Astrocyte (in vitro differentiated cells and primary cell): ENCODE measurements around the gene CCL15. TPM values are rescaled to one million over a fixed set of nuclear protein-coding genes. Genes with fewer than 3 reads are reported as not detected.

Experiments used
- DNase-seq: peaks from one replicate; pipeline ENCODE4 v3.0.0-alpha.2; 2010; ENCODE audit warnings: low read depth
- FAIRE-seq: peaks from 2 replicates; lab custom pipeline; 2011; peaks lifted over from hg19 to GRCh38; lab: Jason Lieb, UNC
- H2AFZ ChIP-seq: 2 replicates; pipeline ENCODE4 v1.6.0; 2012; ENCODE audit warnings: low read depth, low read length, inconsistent platforms
- H3K27ac ChIP-seq: 2 replicates; pipeline ENCODE4 v1.5.1; 2011; ENCODE audit warnings: low read depth, low read length, inconsistent platforms
- H3K27me3 ChIP-seq: 2 replicates; pipeline ENCODE4 v1.6.0; 2011; ENCODE audit warnings: low read length, inconsistent platforms; ENCODE audit not compliant: insufficient read depth
- H3K36me3 ChIP-seq: 2 replicates; pipeline ENCODE4 v1.5.1; 2011; ENCODE audit warnings: low read length, inconsistent platforms; ENCODE audit not compliant: insufficient read depth
- H3K4me1 ChIP-seq: 2 replicates; pipeline ENCODE4 v1.5.1; 2011; ENCODE audit warnings: low read length, inconsistent platforms; ENCODE audit not compliant: insufficient read depth
- H3K4me2 ChIP-seq: 2 replicates; pipeline ENCODE4 v1.6.0; 2012; ENCODE audit warnings: low read length, inconsistent platforms
- H3K4me3 ChIP-seq: 2 replicates; pipeline ENCODE4 v1.5.1; 2011; ENCODE audit warnings: low read depth, mild to moderate bottlenecking, low read length, inconsistent platforms; ENCODE audit not compliant: insufficient read depth
- H3K79me2 ChIP-seq: 2 replicates; pipeline ENCODE4 v1.6.0; 2012; ENCODE audit warnings: mild to moderate bottlenecking, low read length, inconsistent platforms; ENCODE audit not compliant: insufficient read depth
- H3K9ac ChIP-seq: 2 replicates; pipeline ENCODE4 v1.6.0; 2012; ENCODE audit warnings: mild to moderate bottlenecking, low read length, inconsistent platforms
- H3K9me3 ChIP-seq: 2 replicates; pipeline ENCODE4 v1.5.1; 2012; ENCODE audit warnings: low read depth, mild to moderate bottlenecking, low read length, inconsistent platforms; ENCODE audit not compliant: insufficient read depth
- H4K20me1 ChIP-seq: 2 replicates; pipeline ENCODE4 v1.6.0; 2012; ENCODE audit warnings: low read length, inconsistent platforms; ENCODE audit not compliant: insufficient read depth
- H3K27ac Mint-ChIP-seq: one replicate; pipeline ENCODE4 v1.8.0; 2021; ENCODE audit warnings: mild to moderate bottlenecking, mixed read lengths; ENCODE audit not compliant: unreplicated experiment
- H3K27me3 Mint-ChIP-seq: one replicate; pipeline ENCODE4 v1.8.0; 2021; ENCODE audit warnings: low read depth, mixed read lengths; ENCODE audit not compliant: unreplicated experiment
- H3K36me3 Mint-ChIP-seq: one replicate; pipeline ENCODE4 v1.8.0; 2021; ENCODE audit warnings: low read depth, mixed read lengths; ENCODE audit not compliant: unreplicated experiment
- H3K4me1 Mint-ChIP-seq: one replicate; pipeline ENCODE4 v1.8.0; 2021; ENCODE audit warnings: low read depth, mixed read lengths; ENCODE audit not compliant: unreplicated experiment
- H3K4me3 Mint-ChIP-seq: one replicate; pipeline ENCODE4 v1.8.0; 2021; ENCODE audit warnings: mild to moderate bottlenecking, moderate library complexity, mixed read lengths; ENCODE audit not compliant: unreplicated experiment
- H3K9me3 Mint-ChIP-seq: one replicate; pipeline ENCODE4 v1.8.0; 2021; ENCODE audit warnings: mild to moderate bottlenecking, mixed read lengths; ENCODE audit not compliant: unreplicated experiment
- EZH2 ChIP-seq: IDR thresholded peaks from 2 replicates; pipeline ENCODE4 v1.6.1; 2012; ENCODE audit warnings: mild to moderate bottlenecking, low read length, inconsistent platforms; ENCODE audit not compliant: insufficient read depth
- total RNA-seq: library from RNA; stranded (reverse); gene quantifications from 2 replicates; pipeline ENCODE4 v1.2.1, GENCODE V29; 2021
- TF ChIP-seq, protein P1 (sequence below): IDR thresholded peaks from 2 replicates; pipeline ENCODE4 v1.5.1; 2011; ENCODE audit warnings: low read depth, mild to moderate bottlenecking, inconsistent platforms, low read length, moderate library complexity; ENCODE audit not compliant: insufficient read depth

Gene CCL15
- total RNA-seq, 1 donor from 2014 or later = not detected

- Histone ChIP-seq H3K36me3 (no peaks in the 10 kb centered on the region), H3K9me3 (no peaks in the 10 kb centered on the region), H3K4me2 (no peak overlapping the region), H3K27me3 (peaks cover 2% of the 10 kb centered on the region), H3K4me3 (no peak overlapping the region), H3K27ac (no peak overlapping the region), H3K79me2 (no peaks in the 10 kb centered on the region), H3K9ac (no peak overlapping the region), H3K4me1 (no peaks in the 10 kb centered on the region), H4K20me1 (no peaks in the 10 kb centered on the region), H2AFZ (no peak overlapping the region)
- peaks cover 1% of the 10 kb centered on the region for H3K36me3 Mint-ChIP-seq
- no peak overlapping the region for H3K4me3 Mint-ChIP-seq
- TF ChIP-seq, protein P1, sequence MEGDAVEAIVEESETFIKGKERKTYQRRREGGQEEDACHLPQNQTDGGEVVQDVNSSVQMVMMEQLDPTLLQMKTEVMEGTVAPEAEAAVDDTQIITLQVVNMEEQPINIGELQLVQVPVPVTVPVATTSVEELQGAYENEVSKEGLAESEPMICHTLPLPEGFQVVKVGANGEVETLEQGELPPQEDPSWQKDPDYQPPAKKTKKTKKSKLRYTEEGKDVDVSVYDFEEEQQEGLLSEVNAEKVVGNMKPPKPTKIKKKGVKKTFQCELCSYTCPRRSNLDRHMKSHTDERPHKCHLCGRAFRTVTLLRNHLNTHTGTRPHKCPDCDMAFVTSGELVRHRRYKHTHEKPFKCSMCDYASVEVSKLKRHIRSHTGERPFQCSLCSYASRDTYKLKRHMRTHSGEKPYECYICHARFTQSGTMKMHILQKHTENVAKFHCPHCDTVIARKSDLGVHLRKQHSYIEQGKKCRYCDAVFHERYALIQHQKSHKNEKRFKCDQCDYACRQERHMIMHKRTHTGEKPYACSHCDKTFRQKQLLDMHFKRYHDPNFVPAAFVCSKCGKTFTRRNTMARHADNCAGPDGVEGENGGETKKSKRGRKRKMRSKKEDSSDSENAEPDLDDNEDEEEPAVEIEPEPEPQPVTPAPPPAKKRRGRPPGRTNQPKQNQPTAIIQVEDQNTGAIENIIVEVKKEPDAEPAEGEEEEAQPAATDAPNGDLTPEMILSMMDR = no peak
- TF ChIP-seq EZH2 = no peak
- no peaks in the 10 kb centered on the region for H3K9me3 Mint-ChIP-seq
- peaks cover 20% of the 10 kb centered on the region for H3K27me3 Mint-ChIP-seq
- H3K4me1 Mint-ChIP-seq = no peaks in the 10 kb centered on the region
- no peak for FAIRE-seq
- DNase-seq = no peak
- no peak overlapping the region for H3K27ac Mint-ChIP-seq
Measured at GRCh38 chr17:36036235-36036634, 34.9 kb upstream of the CCL15 start.

DNA sequence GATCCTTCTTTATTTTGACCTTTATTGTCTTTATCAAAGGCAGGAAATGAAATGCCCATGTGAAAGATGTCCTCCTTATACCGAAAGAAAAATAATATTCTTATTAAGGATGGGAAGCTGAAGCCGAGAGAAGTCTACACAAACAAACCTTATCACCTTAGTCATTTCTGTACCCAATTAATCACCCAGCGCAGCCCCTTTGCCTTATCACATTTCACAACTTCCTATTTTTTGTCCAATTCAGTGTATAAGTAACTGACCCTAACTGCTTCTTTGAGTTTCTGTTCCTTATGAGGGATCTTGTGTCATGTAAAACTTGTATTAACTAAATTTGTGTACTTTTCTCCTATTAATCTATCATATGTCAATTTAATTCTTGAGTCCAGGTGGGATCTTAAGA is 32.8 kb upstream of the CCL15 start:
- H3K4me1 Mint-ChIP-seq = no peaks in the 10 kb centered on the region
- no peak for FAIRE-seq
- no peak overlapping the region for H3K4me2 ChIP-seq
- H3K27ac Mint-ChIP-seq = no peak overlapping the region
- H2AFZ ChIP-seq = no peak overlapping the region
- no peaks in the 10 kb centered on the region for H4K20me1 ChIP-seq
- H3K27ac ChIP-seq = no peak overlapping the region
- H3K4me1 ChIP-seq = no peaks in the 10 kb centered on the region
- H3K27me3 Mint-ChIP-seq = peaks cover 16% of the 10 kb centered on the region
- H3K4me3 Mint-ChIP-seq = no peak overlapping the region
- no peaks in the 10 kb centered on the region for H3K79me2 ChIP-seq
- H3K9ac ChIP-seq = no peak overlapping the region
- peaks cover 2% of the 10 kb centered on the region for H3K9me3 Mint-ChIP-seq
- DNase-seq = no peak
- no peaks in the 10 kb centered on the region for H3K9me3 ChIP-seq
- peaks cover 1% of the 10 kb centered on the region for H3K36me3 Mint-ChIP-seq
- TF ChIP-seq, protein P1 = no peak
- no peak for TF ChIP-seq EZH2
- no peak overlapping the region for H3K4me3 ChIP-seq
- no peaks in the 10 kb centered on the region for H3K36me3 ChIP-seq
- H3K27me3 ChIP-seq = peaks cover 2% of the 10 kb centered on the region

GRCh38 chr17:36030956-36031355 is 29.6 kb upstream of the CCL15 start:
- Mint-ChIP-seq H3K36me3 (peaks cover 1% of the 10 kb centered on the region), H3K9me3 (peaks cover 2% of the 10 kb centered on the region), H3K27me3 (peaks cover 26% of the 10 kb centered on the region), H3K27ac (no peak overlapping the region), H3K4me1 (no peaks in the 10 kb centered on the region), H3K4me3 (no peak overlapping the region)
- no peak overlapping the region for H3K27ac ChIP-seq
- DNase-seq = no peak
- no peak for TF ChIP-seq EZH2
- TF ChIP-seq, protein P1 = no peak
- H4K20me1 ChIP-seq = no peaks in the 10 kb centered on the region
- no peaks in the 10 kb centered on the region for H3K36me3 ChIP-seq
- H3K4me1 ChIP-seq = no peaks in the 10 kb centered on the region
- H3K4me3 ChIP-seq = no peak overlapping the region
- H3K79me2 ChIP-seq = no peaks in the 10 kb centered on the region
- H3K27me3 ChIP-seq = peaks cover 2% of the 10 kb centered on the region
- no peak overlapping the region for H3K9ac ChIP-seq
- H2AFZ ChIP-seq = no peak overlapping the region
- no peak overlapping the region for H3K4me2 ChIP-seq
- no peaks in the 10 kb centered on the region for H3K9me3 ChIP-seq
- FAIRE-seq = no peak
